Measurements from ENCODE around the gene TCIRG1.

The TCIRG1 gene

DNA sequence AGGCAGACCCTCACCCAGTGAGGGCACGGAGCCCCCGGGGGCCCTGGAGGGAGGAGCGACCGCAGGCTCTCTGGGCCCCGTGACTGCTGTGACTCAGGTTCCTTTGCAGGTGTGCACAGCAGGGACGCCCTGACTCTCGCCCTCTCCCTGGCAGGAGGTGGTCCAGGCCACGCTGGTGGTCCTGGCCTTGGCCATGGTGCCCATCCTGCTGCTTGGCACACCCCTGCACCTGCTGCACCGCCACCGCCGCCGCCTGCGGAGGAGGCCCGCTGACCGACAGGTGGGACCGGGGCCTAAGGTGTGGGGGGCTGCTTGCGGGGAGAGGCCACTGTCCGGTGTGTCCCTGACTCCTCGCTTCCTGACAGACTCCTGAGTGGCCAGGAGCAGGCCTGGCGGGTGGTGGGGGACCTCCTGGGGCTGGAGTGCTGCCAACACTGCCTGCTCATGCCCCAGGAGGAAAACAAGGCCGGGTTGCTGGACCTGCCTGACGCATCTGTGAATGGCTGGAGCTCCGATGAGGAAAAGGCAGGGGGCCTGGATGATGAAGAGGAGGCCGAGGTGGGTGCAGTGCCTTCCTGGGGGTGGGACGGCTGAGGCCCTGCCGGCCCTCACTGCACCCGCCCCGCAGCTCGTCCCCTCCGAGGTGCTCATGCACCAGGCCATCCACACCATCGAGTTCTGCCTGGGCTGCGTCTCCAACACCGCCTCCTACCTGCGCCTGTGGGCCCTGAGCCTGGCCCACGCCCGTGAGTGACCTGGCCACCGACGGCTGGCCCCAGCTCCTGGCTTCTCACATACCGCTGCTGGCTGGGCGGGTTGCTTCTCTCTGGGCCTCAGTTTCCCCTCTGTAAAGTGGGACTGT lies 10.9 kb downstream of the TCIRG1 start:
- in situ Hi-C loops (cut with MboI; ENCODE audit: low sequenced_read_pairs), result no loop called here

DNA sequence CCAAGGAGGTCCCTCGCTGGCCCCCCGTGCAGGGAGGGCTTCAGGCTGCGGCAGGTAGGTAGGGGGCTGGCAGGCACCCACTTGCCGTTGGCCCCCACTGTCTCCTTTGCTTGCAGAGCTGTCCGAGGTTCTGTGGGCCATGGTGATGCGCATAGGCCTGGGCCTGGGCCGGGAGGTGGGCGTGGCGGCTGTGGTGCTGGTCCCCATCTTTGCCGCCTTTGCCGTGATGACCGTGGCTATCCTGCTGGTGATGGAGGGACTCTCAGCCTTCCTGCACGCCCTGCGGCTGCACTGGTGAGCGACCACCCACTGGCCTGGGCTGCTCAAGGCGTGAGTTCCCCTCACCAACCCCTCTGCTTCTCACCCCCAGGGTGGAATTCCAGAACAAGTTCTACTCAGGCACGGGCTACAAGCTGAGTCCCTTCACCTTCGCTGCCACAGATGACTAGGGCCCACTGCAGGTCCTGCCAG lies 11.6 kb downstream of the TCIRG1 start:
- in situ Hi-C loops (cut with MboI; ENCODE audit: low sequenced_read_pairs), result no loop called here

DNA sequence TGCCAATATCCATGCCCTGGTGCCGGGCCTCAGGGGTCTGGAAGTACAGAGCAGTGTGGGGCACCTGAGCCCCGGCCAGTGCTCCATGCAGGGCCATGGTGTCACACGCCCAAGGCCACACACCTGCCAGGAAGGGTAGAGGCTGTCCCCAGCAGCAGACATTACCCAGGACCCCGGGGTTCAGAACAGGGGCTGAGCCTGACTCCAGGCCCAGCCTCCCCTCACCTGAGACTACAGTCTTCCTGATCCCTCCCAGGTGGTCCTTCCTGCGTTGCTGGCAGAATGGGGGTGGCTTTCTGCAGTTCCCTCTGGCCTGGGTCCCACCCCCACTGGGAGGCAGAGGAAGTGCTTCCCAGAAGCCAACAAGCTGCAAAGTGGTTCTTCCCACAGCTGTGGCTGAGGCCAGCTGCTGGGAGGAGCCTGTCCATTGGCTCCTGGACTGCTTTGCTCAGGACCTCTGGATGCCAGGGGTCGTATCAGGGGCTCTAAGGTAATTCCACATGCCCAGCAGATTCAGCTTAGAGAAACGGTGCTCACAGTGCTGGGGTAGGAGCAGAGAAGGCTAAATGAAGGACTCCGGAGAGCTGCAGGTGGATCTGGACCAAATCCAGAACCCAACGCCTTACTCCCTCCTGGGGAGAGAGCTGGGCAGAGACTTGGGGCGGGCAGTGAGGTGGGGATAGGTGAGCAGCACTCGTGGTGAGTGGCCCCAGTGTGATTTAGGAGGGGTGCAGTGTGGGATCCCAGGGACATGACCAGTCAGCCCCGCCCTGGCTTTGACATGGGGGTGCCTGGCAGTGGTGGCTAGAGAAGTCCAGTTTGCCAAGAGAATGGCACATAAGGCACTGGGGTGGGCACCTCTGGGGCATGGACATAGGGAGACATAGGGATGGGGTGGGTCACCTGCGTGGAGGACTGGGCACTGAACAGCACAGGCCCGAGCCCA lies 12.6 kb downstream of the TCIRG1 start:
- in situ Hi-C loops (cut with MboI; ENCODE audit: low sequenced_read_pairs), result no loop called here

DNA sequence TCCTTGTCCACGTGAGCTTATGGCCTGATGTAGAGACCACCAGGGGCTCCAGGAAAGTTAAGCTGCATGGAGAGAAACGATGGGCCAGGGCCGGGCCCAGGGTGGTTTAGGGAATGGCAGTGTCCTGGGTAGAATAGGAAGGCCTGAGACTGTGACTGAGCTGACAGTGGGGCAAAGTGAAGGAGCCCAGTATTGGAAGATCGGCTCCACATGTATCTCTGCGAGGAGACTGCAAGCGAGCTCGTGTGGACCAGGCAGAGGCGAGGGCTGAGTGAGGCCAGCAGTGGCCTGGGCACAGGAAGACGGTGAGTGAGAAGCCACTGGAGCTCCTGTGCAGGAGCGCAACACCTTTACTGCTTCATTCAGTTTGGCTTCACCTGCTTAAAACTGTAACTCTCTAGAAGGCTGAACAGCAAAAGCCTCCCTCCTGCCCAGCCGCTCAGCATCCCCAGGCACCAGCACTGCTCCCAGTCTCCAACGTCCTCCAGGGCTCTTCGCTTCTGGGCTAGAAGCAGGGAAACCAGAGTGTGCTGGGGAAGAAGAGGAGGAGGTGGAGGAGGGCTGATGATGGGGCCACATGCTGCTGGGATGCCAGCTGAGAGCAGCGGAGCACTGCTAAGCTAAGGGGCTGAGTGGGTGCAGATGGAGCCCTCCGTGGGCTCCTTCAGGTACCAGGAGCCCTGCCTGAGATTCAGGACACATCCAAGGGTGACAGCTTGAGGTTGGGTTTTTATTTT lies 13.5 kb downstream of the TCIRG1 start:
- in situ Hi-C loops (cut with MboI; ENCODE audit: low sequenced_read_pairs), result no loop called here

DNA sequence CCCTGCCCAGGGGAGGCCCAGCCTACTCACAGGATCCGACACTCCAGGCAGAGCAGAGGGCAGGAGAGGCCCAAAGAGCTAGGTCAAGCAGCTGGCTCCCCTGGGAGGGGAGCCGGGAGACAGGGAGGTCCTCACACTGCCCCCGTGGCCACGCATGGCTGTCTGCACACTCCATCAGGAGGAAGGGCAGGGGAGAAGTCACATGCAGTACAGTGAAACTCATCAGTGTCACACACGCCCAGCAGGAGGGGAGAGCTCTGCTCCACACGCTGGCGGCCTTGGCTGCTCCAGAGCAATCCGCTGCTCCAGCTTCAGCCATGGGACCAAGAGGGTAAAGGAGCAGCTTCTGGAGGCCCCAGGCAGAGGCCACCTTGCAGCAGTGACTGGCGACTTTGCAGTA lies 14.3 kb downstream of the TCIRG1 start:
- in situ Hi-C loops (cut with MboI; ENCODE audit: low sequenced_read_pairs), result no loop called here

DNA sequence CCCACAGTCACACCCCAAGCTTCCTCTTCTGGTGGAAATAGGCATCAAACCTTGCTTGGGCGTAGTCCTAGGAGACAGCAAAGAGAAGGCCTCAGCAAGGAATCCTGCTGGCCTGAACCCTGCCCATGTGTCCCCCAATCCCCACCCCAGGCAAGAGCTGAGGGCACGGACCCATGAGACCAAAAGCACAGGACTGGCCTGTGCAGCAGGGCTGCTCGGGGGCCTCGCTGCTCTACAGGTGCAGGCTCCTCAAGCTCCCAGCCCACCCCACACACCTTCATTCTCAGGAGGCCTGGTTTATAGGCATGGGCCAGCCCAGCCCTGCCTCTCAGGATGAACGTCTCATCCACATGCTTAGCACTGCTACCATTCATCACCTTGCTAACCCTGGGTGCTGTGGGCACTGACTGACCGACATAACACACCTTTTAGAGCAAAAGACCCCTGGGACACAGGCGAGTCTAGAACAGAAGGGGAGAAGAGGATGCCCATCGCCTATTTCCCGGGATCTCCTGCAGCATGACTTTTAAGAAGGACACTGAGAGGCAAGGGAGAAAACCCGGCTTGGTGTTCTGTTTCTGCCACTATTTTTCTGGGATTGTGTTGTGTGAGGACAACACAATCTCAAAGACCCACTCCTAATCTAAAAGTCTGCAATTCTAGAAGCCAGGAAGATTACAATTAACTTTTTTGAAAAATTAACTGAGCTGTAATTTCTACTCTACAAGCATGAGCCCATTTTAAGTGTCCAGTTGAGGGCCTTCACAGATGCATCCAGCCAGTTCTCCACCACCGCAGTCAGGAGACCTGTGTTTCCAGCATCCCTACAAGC lies 15.4 kb downstream of the TCIRG1 start:
- in situ Hi-C loops (cut with MboI; ENCODE audit: low sequenced_read_pairs), result no loop called here

DNA sequence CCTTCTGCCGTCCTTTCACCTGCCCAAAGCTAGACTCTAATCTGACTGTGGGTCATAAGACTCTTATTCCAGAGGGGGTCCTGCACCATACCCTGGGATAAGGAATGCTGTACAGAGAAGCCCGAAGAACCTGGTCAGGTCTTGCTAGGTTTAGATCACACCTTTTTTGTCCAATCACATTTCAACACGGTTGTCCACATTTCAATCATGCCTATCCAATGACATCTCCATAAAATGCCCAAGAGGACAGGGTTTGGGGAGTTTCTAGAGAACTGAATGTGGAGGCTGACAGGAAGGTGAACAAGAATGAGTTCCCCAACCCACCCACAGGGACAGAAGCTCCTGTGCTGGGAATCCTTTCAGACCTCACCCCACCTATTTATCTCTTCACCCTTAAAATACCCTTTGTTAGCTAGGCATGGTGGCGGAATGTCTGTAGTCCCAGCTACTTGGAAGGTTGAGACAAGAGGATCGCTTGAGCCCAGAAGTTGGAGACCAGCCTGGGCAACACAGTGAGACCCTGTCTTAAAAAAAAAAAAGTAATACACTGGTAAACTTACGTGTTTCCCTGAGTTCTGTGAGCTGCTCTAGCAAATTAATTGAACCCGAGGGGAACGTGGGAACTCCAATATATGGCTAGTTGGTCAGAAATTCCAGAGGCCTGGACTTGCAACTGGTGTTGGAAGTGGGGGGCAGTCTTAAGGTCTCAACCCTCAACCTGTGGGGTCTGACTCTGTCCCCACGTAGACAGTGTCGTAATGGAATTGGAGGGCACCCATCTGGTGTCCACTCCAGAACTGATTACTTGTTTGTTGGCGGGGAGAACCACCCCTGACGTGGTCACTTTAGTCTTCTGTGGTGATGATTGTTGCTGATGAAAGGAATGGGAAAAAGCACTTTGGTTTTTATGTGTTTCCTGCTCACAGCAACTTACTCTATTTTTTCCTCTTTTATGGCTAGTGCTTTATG lies 17.8 kb downstream of the TCIRG1 start:
- in situ Hi-C loops (cut with MboI; ENCODE audit: low sequenced_read_pairs), result no loop called here

DNA sequence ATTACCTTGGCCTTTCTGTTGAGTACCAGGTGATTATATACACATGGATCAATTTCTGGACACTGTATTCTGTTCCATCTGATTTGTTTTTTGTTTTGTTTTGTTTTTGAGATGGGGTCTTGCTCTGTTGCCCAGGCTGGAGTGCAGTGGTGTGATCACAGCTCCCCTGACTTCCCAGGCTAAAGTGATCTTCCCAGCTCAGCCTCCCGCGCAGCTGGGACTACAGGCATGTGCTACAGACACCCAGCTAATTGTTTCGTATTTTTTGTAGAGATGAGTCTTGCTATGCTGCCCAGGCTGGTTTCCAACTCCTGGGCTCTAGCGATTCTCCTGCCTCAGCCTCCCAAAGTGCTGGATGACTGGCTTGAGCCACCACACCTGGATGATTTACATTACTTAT lies 19.0 kb downstream of the TCIRG1 start:
- in situ Hi-C loops (cut with MboI; ENCODE audit: low sequenced_read_pairs), result no loop called here

DNA sequence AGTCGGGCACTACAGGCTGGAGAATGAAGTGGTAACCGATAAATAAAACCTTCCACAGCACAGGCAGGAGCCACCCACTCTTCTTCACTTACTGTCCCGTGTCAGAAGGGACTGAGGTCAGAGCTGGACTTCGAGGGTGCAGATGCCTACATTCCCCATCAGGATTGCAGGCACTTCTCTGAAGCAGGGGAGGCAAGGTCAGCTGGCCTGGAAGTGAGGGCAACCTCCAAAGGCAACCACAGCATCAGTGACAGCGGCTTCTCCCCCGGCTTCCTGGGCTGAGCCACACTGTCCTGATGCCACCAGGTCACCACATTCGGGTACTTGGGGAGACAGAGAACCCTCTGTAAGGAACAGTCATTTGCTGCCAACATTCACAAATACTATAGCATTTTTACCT lies 22.7 kb downstream of the TCIRG1 start:
- in situ Hi-C loops (cut with MboI; ENCODE audit: low sequenced_read_pairs), result no loop called here

DNA sequence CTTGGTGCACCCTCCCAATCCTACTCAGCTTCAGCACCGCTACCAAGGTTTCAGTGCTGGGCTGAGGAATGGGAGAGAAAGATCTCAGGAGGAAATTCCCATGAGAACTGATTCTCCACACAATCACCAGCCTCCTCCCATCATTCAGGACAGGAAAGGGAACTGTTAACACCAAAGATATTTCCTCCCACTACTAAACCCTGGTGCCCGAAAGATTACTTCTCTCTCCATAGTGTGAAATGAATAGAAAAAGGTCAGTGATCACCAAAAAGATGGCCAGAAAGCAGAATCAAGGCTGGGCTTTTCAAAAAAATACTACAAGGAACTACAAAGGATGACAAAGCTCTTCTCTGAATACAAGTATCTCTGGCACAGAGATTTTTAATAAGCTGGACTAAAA lies 26.1 kb downstream of the TCIRG1 start:
- in situ Hi-C loops (cut with MboI; ENCODE audit: low sequenced_read_pairs), result no loop called here

DNA sequence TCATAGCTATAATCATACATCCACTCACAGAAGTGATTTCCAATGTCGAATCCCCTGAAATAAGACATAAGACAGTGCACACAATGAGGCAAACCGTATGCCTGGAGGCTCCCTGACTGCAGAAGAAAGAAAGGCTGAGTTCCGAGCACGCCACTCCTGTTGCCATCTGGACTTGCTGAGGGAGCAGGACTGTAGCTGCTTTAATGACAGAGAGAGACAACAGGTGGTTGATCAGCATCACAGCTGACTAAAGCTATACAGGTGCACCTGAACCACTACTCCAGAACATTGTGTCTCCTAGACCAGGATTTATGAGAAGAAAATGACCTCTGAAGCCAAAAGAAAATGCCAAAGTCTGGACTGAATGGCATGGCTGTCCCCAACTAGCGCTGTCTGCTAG lies 27.0 kb downstream of the TCIRG1 start:
- in situ Hi-C loops (cut with MboI; ENCODE audit: low sequenced_read_pairs), result no loop called here

DNA sequence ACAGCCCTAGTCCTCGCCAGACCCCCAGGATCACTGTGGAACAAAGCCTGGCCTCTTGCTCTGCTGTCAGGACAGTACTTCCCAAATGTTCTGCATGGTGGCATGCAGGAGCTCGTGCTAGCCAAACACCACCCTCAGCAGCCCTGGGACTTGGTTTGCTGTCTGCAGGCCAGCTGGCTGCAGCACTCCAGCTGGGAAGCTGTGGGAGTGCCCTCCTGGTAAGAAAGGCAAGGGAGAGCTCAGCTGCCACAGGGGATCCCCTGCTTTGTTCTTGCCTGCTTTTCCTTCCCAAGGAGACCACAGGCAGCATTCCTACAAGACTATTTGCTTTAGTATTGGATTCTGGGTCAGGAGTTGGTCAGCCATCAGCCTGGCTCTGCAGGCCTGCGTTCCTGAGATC lies 27.9 kb downstream of the TCIRG1 start:
- in situ Hi-C loops (cut with MboI; ENCODE audit: low sequenced_read_pairs), result no loop called here

DNA sequence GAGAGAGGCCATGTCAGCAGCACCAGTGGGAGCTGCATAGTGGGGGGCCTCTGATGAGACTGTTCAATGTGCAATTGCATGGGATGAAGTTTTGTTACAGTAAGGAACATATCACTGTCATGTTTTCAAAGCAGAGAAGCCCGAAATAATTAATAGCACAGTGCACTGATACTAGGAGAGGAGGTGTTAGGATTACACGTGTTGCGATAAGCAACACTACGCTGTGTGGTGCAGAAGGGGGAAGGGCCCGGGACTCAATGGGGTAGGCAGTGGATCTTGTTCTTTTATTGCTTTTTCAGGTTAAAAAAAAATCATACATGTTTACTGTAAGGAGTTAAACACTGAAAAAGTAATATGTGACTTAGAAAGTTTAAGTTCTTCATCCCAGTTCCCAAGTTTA lies 29.2 kb downstream of the TCIRG1 start:
- in situ Hi-C loops (cut with MboI; ENCODE audit: low sequenced_read_pairs), result no loop called here

DNA sequence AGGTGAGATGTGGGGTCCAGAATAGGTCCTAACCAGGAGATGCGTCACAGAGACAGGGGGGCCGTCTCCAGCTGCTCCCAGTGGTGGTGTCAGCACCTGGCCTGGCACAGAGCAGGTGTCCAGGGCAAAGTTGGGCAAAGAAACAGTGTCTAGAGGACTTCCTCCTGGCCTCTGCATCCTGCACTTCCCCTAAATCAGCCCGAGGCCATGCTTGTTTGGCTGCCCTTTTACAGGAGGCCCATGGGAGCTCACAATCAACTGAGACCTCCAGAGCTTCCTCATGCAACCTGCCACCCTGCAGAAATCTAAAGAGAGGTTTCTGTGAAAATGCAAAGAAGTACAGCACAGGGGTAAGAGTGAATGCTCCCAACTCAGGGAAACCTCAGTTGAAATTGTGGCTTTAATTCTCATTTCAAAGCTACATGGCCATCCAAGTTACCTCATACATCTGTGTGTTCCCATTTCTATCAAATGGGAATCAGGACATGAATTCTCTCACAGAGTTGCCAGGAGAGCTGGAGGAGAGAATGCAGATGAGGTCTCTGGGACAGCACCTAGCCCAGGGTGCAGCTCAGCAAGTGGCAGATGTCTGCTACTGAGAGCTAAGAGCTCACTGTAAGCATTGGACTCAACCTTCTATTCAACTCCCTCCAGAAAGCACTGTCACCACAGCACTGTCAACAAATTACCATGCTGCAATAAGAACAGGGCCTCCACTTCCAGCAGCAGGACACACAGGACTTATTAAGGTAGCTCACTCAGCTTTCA lies 32.6 kb downstream of the TCIRG1 start:
- in situ Hi-C loops (cut with MboI; ENCODE audit: low sequenced_read_pairs), result no loop called here

DNA sequence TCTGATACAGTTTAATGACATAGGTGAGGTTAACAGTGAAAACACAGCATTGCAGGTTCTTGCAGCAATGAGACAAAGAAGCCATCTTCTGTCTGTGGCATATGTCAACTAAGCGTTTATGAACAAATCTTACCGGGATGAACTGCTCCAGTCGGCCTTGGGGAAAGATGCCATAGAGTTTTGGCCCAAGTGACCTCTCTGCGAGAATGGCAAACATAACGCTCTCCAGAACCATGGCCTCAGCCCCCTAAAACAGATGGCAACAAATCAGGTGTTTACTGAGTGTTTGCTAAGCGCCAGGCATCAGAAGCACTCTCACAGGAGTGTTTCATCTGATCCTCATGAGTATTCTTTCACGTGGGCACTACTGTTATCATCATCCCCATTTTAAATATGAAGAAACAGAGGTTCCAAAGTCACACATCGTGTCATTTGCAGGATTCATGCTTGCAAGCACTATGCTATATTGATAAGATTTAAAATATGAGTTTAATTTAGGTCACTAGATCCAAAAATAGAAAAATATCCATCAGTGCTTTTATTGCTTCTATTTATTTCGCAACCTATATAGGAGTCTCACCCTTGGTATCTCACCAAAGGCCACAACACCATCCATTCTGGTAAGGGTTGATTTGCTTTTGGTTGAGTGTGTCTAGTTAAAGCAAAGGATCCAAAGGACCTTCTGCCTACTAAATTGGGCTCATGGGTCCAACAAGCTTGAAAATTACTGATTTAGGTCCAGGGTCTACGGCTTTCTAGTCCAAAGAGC lies 35.9 kb downstream of the TCIRG1 start:
- in situ Hi-C loops (cut with MboI; ENCODE audit: low sequenced_read_pairs), result no loop called here

DNA sequence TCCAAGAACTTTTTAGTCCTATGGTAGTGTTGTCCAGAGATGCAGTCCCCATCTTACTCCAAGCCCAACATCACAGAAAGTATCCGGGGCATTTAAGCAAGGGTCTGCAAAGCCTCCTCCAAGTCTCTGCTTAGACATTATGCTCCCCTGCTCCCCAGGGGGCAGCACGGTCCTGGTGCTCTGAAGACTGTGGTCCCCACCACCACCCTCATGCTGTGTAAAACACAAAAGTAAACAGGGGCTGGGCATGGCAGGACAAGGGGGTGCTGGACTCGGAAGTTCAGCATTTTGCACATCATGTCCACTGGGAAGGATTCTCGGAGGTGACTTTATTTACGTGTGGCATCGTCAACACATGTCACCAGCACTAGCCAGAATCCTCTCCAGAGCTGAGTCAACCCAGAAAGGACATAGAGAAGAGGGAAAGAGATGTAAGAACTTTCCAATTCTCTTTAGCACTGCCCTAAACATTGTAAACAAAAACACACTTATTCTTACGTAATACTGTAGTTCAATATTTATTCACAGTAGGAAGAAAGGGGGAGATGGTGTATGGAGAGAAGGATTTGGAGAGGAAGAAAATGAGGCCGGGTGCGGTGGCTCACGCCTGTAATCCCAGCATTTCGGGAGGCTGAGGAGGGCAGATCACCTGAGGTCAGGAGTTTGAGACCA lies 37.7 kb downstream of the TCIRG1 start:
- in situ Hi-C loops (cut with MboI; ENCODE audit: low sequenced_read_pairs), result no loop called here

All from hTERT RPE-1 (cell line).